DMS 273 (cell line): Measurements from ENCODE around the gene MEMO1.
"Not testable (repeated sequence)": the region's sequence is repeated elsewhere in the genome, so short reads cannot be mapped to it uniquely, and the experiment has no call there.

Experiments used
- DNase-seq: peaks from one replicate; lab custom pipeline; 2025; ENCODE audit not compliant: unreplicated experiment; lab: John Stamatoyannopoulos, UW

The MEMO1 gene

DNA sequence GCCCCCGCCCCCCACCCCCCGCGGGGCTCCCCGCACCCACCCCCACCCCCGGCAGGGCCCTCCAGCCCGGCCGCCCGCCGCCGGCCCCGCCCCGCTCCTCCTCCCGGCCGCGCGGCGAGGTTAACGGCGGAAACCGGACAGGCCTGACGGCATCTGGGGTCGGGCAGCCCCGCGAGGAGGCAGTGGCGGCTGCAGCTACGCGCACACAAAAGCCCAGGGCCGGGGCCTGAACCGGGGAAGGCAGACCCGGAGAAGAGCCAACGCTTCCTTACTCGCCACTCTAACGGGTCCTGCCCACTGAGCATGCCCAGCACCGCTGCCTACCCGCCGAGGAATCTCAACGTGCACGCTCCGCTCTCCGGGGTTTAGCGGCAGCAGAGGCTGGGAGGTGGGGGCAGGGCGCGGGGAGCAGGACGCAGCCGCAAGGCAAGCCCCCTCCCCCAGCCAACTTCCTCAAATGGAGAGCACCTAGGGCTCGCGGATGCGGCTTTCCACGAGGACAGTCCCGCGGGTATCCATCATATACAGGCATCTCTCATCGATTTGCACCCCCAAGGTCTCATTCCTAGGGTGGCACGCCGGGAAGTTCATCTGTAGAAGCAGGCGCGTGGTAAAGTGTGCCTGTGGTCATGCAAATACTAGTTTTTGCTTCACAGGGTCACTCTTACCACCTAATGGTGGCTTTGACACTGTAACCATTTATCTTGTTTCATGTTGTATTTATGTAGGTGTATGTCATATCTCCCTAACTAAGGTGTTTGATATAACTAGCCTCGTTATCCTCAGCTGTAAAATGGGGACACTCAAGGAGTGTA is at the start of gene MEMO1:
Gene MEMO1, minus strand, starts transcription at position 339 of the 815 bp plus-strand sequence. CDS start 761 bp downstream, outside the sequence.
- peak; percentile 98 for DNase-seq

DNA sequence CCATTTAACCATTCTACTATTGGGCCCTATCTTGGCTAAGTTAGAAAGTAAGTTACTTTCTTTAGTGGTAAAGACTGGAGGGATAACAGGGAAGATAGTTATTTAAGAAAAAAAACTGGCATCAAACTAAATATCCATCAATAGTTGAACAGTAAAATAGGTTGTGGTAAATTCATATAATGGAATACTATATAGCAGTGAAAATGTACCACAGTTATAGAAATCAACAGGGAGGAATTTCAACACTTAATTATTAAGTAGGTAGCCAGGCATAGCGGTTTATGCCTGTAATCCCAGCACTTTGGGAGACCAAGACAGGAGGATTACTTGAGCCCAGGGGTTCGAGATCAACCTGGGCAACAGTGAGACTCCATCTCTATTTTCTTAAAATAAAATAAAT is 49.5 kb upstream of the MEMO1 start:
- no peak for DNase-seq

DNA sequence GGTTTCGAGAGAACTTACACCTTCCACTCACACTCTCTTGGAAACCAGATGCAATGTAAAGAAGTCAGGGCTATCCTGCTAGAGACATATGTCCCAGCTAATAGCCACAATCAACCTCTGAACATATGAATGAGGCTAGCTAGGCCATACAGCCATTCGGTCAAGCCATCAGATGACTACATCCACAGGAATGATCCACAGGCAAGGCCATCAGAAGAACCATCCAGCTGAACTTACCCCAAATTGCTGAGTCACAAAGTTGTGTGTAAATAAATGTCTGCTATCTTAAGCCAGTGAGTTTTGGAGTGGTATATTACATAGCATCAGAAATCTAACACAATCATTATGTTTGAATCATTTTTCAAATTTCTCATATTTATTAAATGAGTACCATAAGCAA is 47.3 kb upstream of the MEMO1 start:
- no peak for DNase-seq

DNA sequence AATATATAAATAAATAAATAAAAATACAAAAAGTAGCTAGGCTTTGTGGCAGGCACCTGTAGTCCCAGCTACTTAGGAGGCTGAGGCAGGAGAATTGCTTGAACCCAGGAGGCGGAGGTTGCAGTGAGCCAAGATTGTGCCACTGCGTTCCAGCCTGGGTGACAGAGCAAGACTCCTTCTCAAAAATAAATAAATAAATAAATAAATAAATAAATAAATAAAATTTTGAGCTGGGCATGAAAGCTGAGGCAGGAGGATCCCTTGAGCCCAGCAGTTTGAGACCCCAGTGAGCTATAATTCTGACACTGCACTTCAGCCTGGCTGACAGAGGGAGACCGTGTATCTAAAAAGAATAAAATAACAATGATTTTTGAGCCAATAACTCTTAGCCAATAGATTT is 43.8 kb upstream of the MEMO1 start:
- not testable (repeated sequence) for DNase-seq

DNA sequence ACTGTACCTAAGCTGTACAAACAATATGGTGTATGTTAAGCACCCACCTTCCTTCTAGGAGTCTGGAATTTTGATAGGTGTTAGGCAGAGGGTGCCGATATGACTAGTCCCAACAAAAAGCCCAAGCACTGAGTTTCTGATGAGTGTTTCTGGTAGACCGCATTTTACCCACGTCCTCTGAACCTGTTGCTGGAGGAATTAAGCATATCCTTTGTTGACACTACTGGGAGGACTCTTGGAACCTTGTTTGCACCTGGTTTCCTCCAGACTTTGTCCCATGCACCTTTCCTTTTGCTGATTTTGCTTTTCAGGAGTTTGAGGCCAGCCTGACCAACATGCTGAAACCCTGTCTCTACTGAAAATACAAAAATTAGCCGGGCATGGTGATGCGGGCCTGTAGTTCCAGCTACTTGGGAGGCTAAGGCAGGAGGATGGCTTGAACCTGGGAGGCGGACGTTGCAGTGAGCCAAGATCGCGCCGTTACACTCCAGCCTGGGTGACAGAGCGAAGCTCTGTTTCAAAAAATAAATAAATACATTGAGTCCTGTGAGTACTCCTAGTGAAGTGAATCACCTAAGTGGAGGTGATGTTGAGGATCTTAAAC is 41.1 kb upstream of the MEMO1 start:
- DNase-seq, result no peak

DNA sequence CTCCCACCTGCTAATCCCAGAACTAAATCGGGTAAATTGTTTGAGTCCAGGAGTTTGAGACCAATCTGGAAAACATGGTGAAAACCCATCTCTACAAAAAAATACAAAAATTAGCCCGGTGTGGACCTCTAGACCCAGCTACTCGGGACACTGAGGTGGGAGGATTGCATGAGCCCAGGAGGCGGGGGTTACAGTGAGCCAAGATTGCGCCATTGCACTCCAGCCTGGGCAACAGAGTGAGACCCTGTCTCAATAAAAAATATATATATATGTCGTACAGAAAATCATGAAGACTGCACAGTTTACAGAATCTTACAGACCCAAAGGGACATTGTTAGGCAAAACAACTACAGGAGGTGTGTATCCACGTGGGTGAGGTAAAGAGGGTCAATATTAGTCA is 32.8 kb upstream of the MEMO1 start:
- no peak for DNase-seq

DNA sequence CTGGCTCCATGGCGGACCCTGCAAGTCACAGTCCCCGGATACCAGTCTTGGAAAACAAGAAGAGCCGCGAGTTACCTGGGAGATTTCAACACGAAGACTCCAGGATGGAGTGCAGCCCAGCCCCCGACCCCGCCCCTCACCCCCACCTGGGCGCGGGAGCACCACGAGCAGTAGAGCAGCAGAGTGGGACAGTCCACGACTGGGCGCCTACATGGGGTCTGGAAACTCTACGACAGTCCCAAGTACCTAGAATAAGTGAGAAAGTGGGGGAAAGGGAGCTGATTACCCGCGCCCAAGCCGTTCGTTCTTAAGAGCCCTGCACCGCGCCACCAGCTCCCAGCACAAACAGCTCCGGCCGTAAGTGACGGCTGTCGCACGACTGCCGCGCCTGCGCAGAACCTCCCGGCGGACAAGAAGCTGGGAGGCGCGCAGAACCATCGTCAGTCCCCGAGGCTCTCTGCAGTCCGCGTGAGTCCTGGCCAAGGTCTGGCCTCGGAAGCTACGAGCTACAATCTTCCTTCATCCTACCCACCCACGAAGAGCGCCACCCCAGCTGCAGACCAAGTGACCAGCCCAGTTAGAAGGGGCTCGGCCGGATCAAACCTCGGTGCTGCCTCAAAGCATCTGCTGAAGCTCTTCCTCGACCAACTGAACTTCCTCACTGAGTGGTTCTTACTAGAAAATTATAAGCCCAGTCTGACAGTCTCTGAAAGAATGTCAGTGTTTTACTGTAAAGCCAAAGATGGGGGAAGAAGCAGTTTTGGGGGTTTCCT is 28.8 kb upstream of the MEMO1 start, which contains the start of gene DPY30:
Gene DPY30, minus strand, starts transcription at position 359 of the 773 bp plus-strand sequence. Its CDS starts 349 bp downstream, at position 10.
- peak; percentile 97 for DNase-seq

DNA sequence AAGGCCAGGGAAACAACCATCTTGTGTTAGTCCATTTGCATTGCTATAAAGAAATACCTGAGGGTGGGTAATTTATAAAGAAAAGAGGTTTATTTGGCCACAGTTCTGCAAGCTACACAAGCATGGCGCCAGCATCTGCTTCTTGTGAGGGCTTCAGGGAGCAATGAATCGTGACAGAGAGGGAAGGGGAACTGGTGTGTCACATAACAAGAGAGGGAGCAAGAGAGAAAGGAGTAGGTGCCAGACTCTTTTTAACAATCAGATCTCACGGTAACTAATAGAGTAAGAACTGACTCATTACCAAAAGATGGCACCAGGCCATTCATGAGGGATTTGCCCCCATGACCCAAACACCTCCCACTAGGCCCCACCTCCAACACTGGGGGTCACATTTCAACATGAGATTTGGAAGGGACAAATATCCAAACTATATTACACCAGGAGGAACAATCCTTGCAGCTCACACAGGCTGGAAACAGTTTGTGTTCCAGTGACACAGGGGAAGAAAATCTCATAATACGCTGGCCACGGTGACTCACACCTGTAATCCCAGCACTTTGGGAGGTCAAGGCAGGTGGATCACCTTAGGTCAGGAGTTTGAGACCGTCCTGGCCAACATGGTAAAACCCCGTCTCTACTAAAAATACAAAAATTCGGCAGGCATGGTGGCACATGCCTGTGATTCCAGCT is 23.5 kb upstream of the MEMO1 start:
- DNase-seq, result not testable (repeated sequence)

DNA sequence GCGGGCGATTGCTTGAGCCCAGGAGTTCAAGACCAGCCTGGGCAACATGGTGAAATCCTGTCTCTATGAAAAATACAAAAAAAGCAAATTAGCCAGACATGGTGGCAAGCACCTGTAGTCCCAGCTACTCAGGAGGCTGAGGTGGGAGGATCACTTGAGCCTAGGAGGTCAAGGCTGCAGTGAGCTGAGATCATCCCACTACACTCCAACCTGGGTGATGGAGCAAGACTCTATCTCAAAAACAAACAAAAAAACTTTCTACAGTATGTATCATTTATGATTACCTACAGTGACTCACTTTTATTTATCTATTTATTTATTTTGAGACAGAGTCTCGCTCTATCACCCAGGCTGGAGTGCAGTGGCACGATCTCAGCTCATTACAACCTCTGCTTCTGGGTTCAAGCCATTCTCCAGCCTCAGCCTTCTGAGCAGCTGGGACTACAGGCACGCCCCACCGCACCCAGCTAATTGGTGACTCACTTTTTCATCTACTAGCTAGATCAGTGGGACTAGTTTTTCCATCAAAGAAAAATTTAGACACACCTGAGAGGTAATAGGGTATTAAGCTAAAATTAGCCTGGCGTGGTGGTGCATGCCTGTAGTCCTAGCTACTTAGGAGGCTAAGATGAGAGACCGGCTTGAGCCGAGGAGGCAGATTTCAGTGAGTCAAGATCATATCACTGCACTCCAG is 8.1 kb upstream of the MEMO1 start:
- peak; percentile 4 for DNase-seq

DNA sequence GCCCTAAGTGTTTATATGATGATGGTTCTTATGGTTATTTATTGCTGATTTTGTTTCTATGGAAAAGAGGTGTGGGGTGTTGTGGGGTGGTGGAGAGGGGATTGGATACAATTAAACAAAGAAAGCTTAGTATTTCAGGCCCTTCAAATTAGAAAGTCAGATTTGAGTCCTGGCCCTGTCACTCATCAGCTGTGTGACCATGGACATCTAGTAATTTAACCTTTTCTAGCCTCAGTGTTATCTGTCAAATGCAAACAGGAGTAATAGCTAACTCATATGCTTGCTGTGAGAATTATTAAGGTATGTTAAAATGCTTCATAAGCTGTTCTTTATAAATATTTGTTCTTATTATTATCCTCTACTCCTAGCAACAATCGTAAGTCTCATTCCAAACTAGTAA is 2.1 kb upstream of the MEMO1 start:
- DNase-seq, result no peak

DNA sequence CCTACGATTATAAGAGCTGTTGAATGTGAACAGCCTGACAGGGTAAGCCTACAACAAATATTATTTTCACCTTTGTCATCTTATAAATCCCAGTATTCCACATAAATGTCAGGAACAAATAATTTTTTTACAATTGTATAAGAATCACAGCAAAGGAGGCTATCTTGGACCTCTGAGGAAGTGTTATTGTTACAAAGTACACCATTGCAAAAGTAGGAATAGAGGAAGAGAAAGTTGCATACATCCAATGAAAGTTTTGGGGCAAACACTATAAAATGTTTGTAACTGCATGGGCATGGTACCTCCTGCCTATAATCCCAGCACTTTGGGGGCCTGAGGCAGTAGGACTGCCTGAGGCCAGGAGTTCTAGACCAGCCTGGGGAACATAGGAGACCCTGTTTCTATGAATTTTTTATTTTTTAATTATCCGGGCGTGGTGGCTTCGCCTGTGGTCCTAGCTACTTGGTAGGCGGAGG is 715 bp upstream of the MEMO1 start:
- DNase-seq, result no peak

DNA sequence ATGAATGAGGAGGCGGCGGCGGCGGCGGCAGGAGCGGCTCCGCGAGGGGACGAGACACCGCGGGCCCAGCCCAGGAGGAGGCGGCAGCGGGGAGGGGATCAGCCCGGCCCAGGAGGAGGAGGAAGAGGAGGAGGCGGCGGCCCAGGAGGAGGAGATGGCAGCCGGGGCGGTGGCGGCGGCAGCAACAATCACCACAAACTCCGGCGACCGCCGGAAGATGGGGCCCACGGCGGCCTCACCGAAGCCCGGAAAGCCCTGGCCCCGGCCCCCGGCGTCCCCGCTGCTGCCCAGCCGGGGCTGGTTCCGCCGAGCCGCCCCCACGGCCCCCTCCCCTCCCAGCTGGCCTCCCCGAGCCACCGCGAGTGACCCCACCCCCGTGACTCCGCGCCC is 533 bp downstream of the MEMO1 start:
- DNase-seq, result peak; percentile 68

DNA sequence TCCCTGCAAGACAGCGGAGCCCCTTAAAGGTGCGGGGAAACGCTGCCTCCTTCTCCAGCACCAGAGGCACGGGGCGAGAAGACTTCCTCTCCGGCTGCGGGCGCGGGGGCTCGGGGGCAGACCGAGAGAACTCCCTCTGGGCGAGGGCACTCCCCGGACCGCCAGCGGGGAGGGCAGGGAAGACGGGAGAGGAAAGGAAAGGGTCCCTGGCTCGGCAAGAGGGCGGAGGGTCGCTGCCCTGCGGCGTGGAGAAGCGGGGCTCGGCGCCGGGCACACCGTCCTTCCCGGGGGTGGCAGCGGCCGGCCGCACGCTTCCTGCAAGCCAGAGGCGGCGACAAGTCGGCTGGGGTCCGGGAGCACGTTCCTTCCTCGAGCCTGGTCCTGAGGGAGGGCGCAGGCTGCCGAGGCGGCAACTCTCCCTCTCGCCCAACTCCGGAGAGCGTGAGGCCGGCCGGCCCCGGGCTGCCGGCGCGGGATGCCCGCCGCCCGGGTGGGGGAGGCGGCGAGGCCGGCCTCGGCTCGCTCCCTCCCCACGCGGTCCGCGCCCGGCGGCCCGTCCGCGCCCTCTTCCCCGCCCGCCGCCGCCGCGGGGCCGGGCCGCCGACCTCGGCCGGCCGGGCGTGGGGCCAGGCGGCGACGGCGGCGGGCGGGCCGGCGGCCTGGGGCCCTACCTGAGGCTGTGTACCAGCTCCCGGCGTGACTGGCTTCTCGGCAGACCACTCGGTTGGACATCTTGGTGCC is 1.1 kb downstream of the MEMO1 start:
- DNase-seq, result peak; percentile 71

DNA sequence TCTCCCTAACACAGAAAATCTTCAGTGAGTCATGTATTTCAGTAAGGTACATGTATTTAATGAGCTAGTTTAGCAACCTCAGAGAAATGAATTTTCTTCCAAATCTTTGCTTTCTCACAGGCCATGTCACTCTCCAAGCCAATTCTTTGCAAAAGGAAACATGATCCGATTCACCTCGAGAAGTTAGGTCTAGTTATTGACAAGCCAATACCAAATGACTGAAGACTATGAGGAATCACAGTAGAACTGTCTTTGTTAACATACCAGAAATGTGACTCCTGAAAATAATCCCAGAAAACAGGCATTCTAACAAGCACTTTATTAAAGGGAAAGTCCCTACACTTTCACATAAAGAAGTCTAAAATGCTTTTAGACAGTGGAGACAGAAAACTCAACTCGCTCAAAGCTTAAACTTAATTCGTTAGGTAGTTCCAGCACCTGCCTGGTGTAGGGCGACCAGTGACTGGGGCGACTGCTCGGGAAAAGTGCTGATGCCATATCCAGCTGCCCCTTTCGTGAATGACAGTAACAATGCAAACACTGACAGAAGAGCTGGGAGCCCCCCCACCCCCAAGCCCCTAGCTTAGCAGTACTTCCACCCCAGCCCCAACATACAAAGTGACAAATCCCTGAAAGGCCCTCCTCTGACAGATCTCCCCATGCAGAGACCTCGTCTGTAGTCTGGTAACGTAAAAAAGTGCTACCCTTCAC is 1.8 kb downstream of the MEMO1 start:
- DNase-seq, result peak; percentile 63

DNA sequence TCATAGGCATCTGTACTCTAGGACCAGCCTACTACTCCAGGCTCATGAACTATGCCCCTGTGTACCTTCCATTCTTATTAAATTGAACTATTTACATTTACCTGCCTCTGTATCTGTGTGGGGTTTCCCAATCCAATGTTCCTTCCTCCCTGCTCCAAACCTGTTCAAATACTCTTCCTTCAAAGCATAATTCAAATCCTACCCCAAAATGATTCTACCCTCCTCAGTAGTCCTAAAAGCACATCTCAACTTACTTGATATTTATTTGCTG is 3.8 kb downstream of the MEMO1 start:
- no peak for DNase-seq

DNA sequence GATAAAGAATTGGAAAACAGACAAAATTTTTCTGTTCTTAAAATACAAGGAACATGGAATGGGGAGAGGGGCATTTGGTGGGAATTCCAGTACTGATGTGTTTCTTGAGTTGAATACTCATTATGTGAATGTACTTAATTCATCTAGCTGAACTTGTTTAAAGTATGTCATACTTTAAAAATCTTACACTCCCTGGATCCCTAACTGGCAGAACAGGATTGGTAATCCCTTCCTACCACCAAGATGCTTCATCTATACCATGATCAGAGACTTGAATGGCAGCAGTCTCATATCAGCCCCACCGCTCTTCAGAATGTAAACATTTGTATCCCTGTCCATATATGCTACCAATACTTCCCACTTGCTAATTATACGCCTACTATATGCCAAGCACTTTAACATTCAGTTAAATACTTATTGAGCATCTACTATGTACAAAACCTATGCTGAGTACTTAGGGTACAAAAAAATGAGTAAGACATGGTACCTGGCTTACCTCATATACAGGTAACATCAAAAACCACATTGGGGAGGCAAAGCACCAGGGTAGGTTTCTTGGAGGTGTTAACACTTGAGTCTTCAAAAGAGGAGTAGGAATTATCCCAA is 5.3 kb downstream of the MEMO1 start:
- DNase-seq, result no peak

DNA sequence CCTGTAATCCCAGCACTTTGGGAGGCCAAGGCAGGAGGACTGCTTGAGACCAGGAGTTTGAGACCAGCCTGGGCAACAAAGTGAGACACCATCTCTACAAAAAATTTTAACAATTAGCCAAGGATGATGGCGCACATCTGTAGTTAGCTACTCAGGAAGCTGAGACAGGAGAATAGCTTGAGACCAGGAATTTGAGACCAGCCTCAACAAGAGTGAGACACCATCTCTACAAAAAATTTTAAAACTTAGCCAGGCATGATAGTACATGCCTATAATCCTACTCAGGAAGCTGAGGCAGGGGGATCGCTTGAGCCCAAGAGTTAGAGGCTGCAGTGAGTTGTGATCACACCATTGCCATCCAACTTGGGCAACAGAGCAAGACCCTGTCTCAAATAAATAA is 7.0 kb downstream of the MEMO1 start:
- DNase-seq, result no peak

DNA sequence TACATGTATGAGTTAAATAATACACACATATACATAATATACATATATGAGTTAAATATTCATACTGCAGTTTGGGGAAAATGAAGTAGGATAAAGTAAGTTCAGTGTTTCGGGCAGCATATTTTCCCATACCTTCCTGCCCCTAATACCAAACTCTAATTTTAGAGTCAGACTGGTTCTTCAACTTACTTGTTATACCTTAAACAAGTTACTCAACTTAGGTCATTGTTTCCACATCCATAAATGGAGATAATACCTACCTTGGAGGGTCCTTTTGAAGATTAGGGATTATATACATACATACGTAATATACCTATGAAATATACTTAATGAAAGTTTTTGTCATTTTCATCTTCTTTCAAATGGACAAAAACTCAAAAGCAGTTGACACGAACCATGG is 8.4 kb downstream of the MEMO1 start:
- DNase-seq, result no peak

DNA sequence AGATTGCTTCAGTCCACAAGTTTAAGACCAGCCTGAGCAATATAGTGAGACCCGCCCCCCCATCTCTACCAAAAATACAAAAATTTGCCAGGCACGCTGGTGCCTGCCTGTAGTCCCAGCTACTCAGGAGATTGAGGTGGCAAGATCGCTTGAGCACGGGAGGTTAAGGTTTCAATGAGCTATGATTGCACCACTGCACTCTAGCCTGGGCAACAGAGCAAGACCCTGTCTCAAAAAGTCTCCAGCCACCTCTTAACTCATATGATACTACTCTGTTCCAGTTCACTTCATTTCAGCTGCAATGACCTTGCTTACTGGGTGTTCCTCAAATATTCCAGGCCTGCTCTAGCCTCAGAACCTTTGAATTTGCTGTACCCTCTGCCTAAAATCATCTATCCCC is 11.4 kb downstream of the MEMO1 start:
- DNase-seq, result no peak
